Endothelial cell (in vitro differentiated cells): Measurements from ENCODE around the gene KCTD15. TPM values are rescaled to one million over a fixed set of nuclear protein-coding genes. Genes with fewer than 3 reads are reported as not detected.

Source experiments
- DNase-seq: peaks from one replicate; pipeline ENCODE4 v3.0.0; 2021; ENCODE audit warnings: low spot score
- H3K27ac Mint-ChIP-seq: one replicate; pipeline ENCODE4 v1.8.0; 2021; ENCODE audit warnings: mixed read lengths, inconsistent platforms; ENCODE audit not compliant: unreplicated experiment
- H3K27me3 Mint-ChIP-seq: one replicate; pipeline ENCODE4 v1.8.0; 2021; ENCODE audit warnings: mild to moderate bottlenecking, moderate library complexity, mixed read lengths, inconsistent platforms; ENCODE audit not compliant: unreplicated experiment
- H3K36me3 Mint-ChIP-seq: one replicate; pipeline ENCODE4 v1.8.0; 2021; ENCODE audit warnings: mild to moderate bottlenecking, low read depth, mixed read lengths, inconsistent platforms; ENCODE audit not compliant: unreplicated experiment
- H3K4me1 Mint-ChIP-seq: one replicate; pipeline ENCODE4 v1.8.0; 2021; ENCODE audit warnings: mild to moderate bottlenecking, mixed read lengths, inconsistent platforms; ENCODE audit not compliant: unreplicated experiment
- H3K4me3 Mint-ChIP-seq: one replicate; pipeline ENCODE4 v1.8.0; 2021; ENCODE audit warnings: mild to moderate bottlenecking, mixed read lengths, inconsistent platforms; ENCODE audit not compliant: unreplicated experiment
- H3K9me3 Mint-ChIP-seq: one replicate; pipeline ENCODE4 v1.8.0; 2021; ENCODE audit warnings: mixed read lengths, inconsistent platforms; ENCODE audit not compliant: unreplicated experiment
- total RNA-seq: library from RNA; stranded (reverse); fragmentation: NEBNext Ultra II Directional; extraction: Animal tissue kit (Norgen Biotek cat#: 25700); gene quantifications from one replicate; pipeline ENCODE4 v1.2.1, GENCODE V29; 2021; ENCODE audit not compliant: unreplicated experiment
- TF ChIP-seq, protein P1 (sequence below): fragments of 200-600 bp; sonication (generic); IDR thresholded peaks from one replicate; pipeline ENCODE4 v1.5.0; 2021; ENCODE audit warnings: antibody characterized with exemption; ENCODE audit not compliant: unreplicated experiment

The KCTD15 gene
- total RNA-seq, 1 donor from 2014 or later, result 81.1 TPM

- TF ChIP-seq, protein P1, sequence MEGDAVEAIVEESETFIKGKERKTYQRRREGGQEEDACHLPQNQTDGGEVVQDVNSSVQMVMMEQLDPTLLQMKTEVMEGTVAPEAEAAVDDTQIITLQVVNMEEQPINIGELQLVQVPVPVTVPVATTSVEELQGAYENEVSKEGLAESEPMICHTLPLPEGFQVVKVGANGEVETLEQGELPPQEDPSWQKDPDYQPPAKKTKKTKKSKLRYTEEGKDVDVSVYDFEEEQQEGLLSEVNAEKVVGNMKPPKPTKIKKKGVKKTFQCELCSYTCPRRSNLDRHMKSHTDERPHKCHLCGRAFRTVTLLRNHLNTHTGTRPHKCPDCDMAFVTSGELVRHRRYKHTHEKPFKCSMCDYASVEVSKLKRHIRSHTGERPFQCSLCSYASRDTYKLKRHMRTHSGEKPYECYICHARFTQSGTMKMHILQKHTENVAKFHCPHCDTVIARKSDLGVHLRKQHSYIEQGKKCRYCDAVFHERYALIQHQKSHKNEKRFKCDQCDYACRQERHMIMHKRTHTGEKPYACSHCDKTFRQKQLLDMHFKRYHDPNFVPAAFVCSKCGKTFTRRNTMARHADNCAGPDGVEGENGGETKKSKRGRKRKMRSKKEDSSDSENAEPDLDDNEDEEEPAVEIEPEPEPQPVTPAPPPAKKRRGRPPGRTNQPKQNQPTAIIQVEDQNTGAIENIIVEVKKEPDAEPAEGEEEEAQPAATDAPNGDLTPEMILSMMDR, result no peak
- Mint-ChIP-seq H3K27ac (no peak overlapping the region), H3K9me3 (no peaks in the 10 kb centered on the region), H3K4me3 (no peak overlapping the region), H3K27me3 (peaks cover 2% of the 10 kb centered on the region), H3K4me1 (no peaks in the 10 kb centered on the region), H3K36me3 (no peaks in the 10 kb centered on the region)
- DNase-seq, result no peak
Measured at GRCh38 chr19:33840382-33840781, 43.7 kb downstream of the KCTD15 start.

DNA sequence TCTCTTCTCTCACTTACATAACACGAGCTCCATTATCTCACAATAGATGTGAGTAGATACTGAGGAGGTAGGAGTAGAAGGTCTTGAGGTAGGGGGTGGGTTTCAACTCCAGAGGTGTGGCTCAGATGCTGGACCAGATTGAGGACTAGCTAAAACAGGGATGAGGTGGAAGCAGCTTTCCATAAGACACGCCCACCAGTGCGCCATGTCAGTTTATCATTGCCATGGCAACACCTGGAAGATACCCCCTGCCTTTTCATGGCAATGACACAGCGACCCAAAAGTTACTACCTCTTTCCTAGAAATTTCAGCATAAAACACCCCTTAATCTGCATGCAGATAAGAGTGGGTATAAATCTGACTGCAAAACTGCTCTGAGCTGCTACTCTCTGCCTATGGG is 44.1 kb downstream of the KCTD15 start:
- H3K4me1 Mint-ChIP-seq, result no peaks in the 10 kb centered on the region
- H3K36me3 Mint-ChIP-seq, result no peaks in the 10 kb centered on the region
- no peak overlapping the region for H3K4me3 Mint-ChIP-seq
- peaks cover 2% of the 10 kb centered on the region for H3K27me3 Mint-ChIP-seq
- DNase-seq, result no peak
- no peak overlapping the region for H3K27ac Mint-ChIP-seq
- H3K9me3 Mint-ChIP-seq, result no peaks in the 10 kb centered on the region
- TF ChIP-seq, protein P1, result no peak

DNA sequence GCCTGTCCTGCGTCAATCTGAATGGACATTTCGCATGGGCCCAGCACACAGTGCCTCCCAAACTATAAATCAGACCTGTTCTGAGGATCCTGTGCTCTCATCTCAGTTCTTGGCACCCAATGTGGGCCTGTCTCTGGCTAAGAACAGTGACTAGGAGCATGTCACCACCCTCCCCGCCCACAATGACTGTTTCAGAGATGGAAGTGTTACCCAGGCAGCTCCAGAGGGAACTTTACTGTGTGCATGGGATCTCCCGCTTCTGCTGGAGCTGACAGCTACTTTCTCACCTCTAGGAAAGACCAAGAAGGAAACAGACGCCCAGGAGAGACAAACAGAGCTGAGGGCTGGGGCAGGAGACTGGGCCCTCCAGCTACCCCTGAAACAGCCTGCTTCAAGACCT is 45.0 kb downstream of the KCTD15 start:
- peaks cover 2% of the 10 kb centered on the region for H3K27me3 Mint-ChIP-seq
- TF ChIP-seq, protein P1, result no peak
- no peak for DNase-seq
- no peaks in the 10 kb centered on the region for H3K4me1 Mint-ChIP-seq
- H3K36me3 Mint-ChIP-seq, result no peaks in the 10 kb centered on the region
- H3K9me3 Mint-ChIP-seq, result no peaks in the 10 kb centered on the region
- no peak overlapping the region for H3K4me3 Mint-ChIP-seq
- H3K27ac Mint-ChIP-seq, result no peak overlapping the region

GRCh38 chr19:33844478-33844877 is 47.8 kb downstream of the KCTD15 start:
- no peak overlapping the region for H3K4me3 Mint-ChIP-seq
- no peaks in the 10 kb centered on the region for H3K36me3 Mint-ChIP-seq
- no peaks in the 10 kb centered on the region for H3K9me3 Mint-ChIP-seq
- TF ChIP-seq, protein P1, result no peak
- H3K27me3 Mint-ChIP-seq, result peaks cover 3% of the 10 kb centered on the region
- H3K27ac Mint-ChIP-seq, result no peak overlapping the region
- no peaks in the 10 kb centered on the region for H3K4me1 Mint-ChIP-seq
- DNase-seq, result no peak

GRCh38 chr19:33845498-33845897 is 48.8 kb downstream of the KCTD15 start:
- Mint-ChIP-seq H3K27ac (no peak overlapping the region), H3K36me3 (peaks cover 5% of the 10 kb centered on the region), H3K9me3 (no peaks in the 10 kb centered on the region)

More at GRCh38 chr19:33845498-33845897, 48.8 kb downstream of the KCTD15 start:
- peaks cover 3% of the 10 kb centered on the region for H3K27me3 Mint-ChIP-seq
- no peak overlapping the region for H3K4me3 Mint-ChIP-seq
- TF ChIP-seq, protein P1, result no peak
- no peaks in the 10 kb centered on the region for H3K4me1 Mint-ChIP-seq
- DNase-seq, result no peak
